ENCODE results near the gene GJA3.
"Not testable (repeated sequence)": the region's sequence is repeated elsewhere in the genome, so short reads cannot be mapped to it uniquely, and the experiment has no call there.

GJA3 gene

GRCh38 chr13:20157151-20157796, 3.6 kb downstream of the GJA3 start:
- H2BK5ac ChIP-seq (ENCODE audit: low read depth, low read length, poor library complexity), result no peak overlapping the region
- H3K4me3 ChIP-seq (ENCODE audit: low read depth, low read length), result no peak overlapping the region
- no peak overlapping the region for H3K4me2 ChIP-seq (ENCODE audit: low read length)
- no peak overlapping the region for H4K12ac ChIP-seq (ENCODE audit: low read depth, low read length)
- no peak overlapping the region for H2BK120ac ChIP-seq (ENCODE audit: insufficient read depth, low read length, poor library complexity)
- H3K79me1 ChIP-seq (ENCODE audit: low read length), result no peaks in the 10 kb centered on the region
- no peak overlapping the region for H4K8ac ChIP-seq (ENCODE audit: low read depth, low read length)
- H3K23ac ChIP-seq (ENCODE audit: low read length), result no peak overlapping the region
- no peak for DNase-seq
- H3K4me1 ChIP-seq (ENCODE audit: control insufficient read depth in 1 of 2, insufficient read depth in 2 of 2, low read length in 2 of 2), result peaks cover 8 to 13% of the 10 kb centered on the region in 2 experiments
- WGBS (ENCODE audit: extremely low coverage, insufficient coverage, insufficient read length), result no CpG with 5 or more reads among the region's 3 CpGs
- H3K4ac ChIP-seq (ENCODE audit: low read depth, low read length), result no peak overlapping the region
- H3K9ac ChIP-seq (ENCODE audit: low read length), result no peak overlapping the region
- no peak overlapping the region for H3K14ac ChIP-seq (ENCODE audit: low read length)
- no peak overlapping the region for H2BK12ac ChIP-seq (ENCODE audit: low read length)
- H4K91ac ChIP-seq (ENCODE audit: low read depth, low read length), result no peak overlapping the region
- H2AFZ ChIP-seq (ENCODE audit: insufficient read depth, low read length, poor library complexity), result no peak overlapping the region
- no peak overlapping the region for H3K18ac ChIP-seq (ENCODE audit: low read length)
- no peak overlapping the region for H2AK5ac ChIP-seq (ENCODE audit: low read length)
- no peaks in the 10 kb centered on the region for H3K9me3 ChIP-seq (ENCODE audit: insufficient read depth, low read depth, low read length)
- no peaks in the 10 kb centered on the region for H3K79me2 ChIP-seq (ENCODE audit: control insufficient read depth, insufficient read depth, low read length, poor library complexity)
- H3K27ac ChIP-seq (ENCODE audit: low read depth, low read length), result no peak overlapping the region
- H3K27me3 ChIP-seq (ENCODE audit: insufficient read depth, low read length), result peaks cover 26% of the 10 kb centered on the region
- no peaks in the 10 kb centered on the region for H3K36me3 ChIP-seq (ENCODE audit: control insufficient read depth in 1 of 2, insufficient read depth in 2 of 2, low read length in 2 of 2)

GRCh38 chr13:20156702-20157101, 4.2 kb downstream of the GJA3 start:
- Histone ChIP-seq H3K14ac (ENCODE audit: low read length) (no peak overlapping the region), H2AFZ (ENCODE audit: insufficient read depth, low read length, poor library complexity) (no peak overlapping the region), H2AK5ac (ENCODE audit: low read length) (no peak overlapping the region), H2BK5ac (ENCODE audit: low read depth, low read length, poor library complexity) (no peak overlapping the region), H3K4ac (ENCODE audit: low read depth, low read length) (no peak overlapping the region), H3K4me2 (ENCODE audit: low read length) (no peak overlapping the region), H3K27ac (ENCODE audit: low read depth, low read length) (no peak overlapping the region), H3K79me1 (ENCODE audit: low read length) (no peaks in the 10 kb centered on the region), H3K9me3 (ENCODE audit: insufficient read depth, low read depth, low read length) (no peaks in the 10 kb centered on the region), H2BK12ac (ENCODE audit: low read length) (no peak overlapping the region), H4K12ac (ENCODE audit: low read depth, low read length) (no peak overlapping the region), H3K27me3 (ENCODE audit: insufficient read depth, low read length) (peaks cover 22% of the 10 kb centered on the region), H3K4me3 (ENCODE audit: low read depth, low read length) (no peak overlapping the region), H3K23ac (ENCODE audit: low read length) (no peak overlapping the region), H3K4me1 (ENCODE audit: control insufficient read depth in 1 of 2, insufficient read depth in 2 of 2, low read length in 2 of 2) (peaks cover 8 to 13% of the 10 kb centered on the region in 2 experiments), H3K9ac (ENCODE audit: low read length) (no peak overlapping the region), H3K36me3 (ENCODE audit: control insufficient read depth in 1 of 2, insufficient read depth in 2 of 2, low read length in 2 of 2) (no peaks in the 10 kb centered on the region), H4K91ac (ENCODE audit: low read depth, low read length) (no peak overlapping the region), H4K8ac (ENCODE audit: low read depth, low read length) (no peak overlapping the region), H2BK120ac (ENCODE audit: insufficient read depth, low read length, poor library complexity) (no peak overlapping the region), H3K79me2 (ENCODE audit: control insufficient read depth, insufficient read depth, low read length, poor library complexity) (no peaks in the 10 kb centered on the region), H3K18ac (ENCODE audit: low read length) (no peak overlapping the region)
- WGBS (ENCODE audit: extremely low coverage, insufficient coverage, insufficient read length), result no CpG with 5 or more reads among the region's 2 CpGs
- DNase-seq, result no peak

- H3K79me2 ChIP-seq (ENCODE audit: control insufficient read depth, insufficient read depth, low read length, poor library complexity); H3K4me1 ChIP-seq (ENCODE audit: control insufficient read depth in 1 of 2, insufficient read depth in 2 of 2, low read length in 2 of 2); H3K4me2 ChIP-seq (ENCODE audit: low read length); H3K27me3 ChIP-seq (ENCODE audit: insufficient read depth, low read length); H3K4ac ChIP-seq (ENCODE audit: low read depth, low read length); H3K79me1 ChIP-seq (ENCODE audit: low read length); H3K27ac ChIP-seq (ENCODE audit: low read depth, low read length); H3K4me3 ChIP-seq (ENCODE audit: low read depth, low read length); DNase-seq; H3K18ac ChIP-seq (ENCODE audit: low read length); H3K14ac ChIP-seq (ENCODE audit: low read length); H4K91ac ChIP-seq (ENCODE audit: low read depth, low read length); H2BK12ac ChIP-seq (ENCODE audit: low read length); H3K36me3 ChIP-seq (ENCODE audit: control insufficient read depth in 1 of 2, insufficient read depth in 2 of 2, low read length in 2 of 2); H3K23ac ChIP-seq (ENCODE audit: low read length); H2AK5ac ChIP-seq (ENCODE audit: low read length); H2BK120ac ChIP-seq (ENCODE audit: insufficient read depth, low read length, poor library complexity); H3K9me3 ChIP-seq (ENCODE audit: insufficient read depth, low read depth, low read length); H2AFZ ChIP-seq (ENCODE audit: insufficient read depth, low read length, poor library complexity); H2BK5ac ChIP-seq (ENCODE audit: low read depth, low read length, poor library complexity); H4K8ac ChIP-seq (ENCODE audit: low read depth, low read length); H4K12ac ChIP-seq (ENCODE audit: low read depth, low read length); H3K9ac ChIP-seq (ENCODE audit: low read length): not testable (repeated sequence)
- WGBS (ENCODE audit: extremely low coverage, insufficient coverage, insufficient read length), result no CpG with 5 or more reads among the region's 2 CpGs
Observed at GRCh38 chr13:20153290-20153689, 7.6 kb downstream of the GJA3 start.

- Histone ChIP-seq H4K91ac (ENCODE audit: low read depth, low read length) (no peak overlapping the region), H2BK5ac (ENCODE audit: low read depth, low read length, poor library complexity) (no peak overlapping the region), H2AFZ (ENCODE audit: insufficient read depth, low read length, poor library complexity) (no peak overlapping the region), H3K23ac (ENCODE audit: low read length) (no peak overlapping the region), H3K4me2 (ENCODE audit: low read length) (no peak overlapping the region), H3K79me1 (ENCODE audit: low read length) (no peaks in the 10 kb centered on the region), H3K14ac (ENCODE audit: low read length) (no peak overlapping the region), H4K12ac (ENCODE audit: low read depth, low read length) (no peak overlapping the region), H3K27ac (ENCODE audit: low read depth, low read length) (no peak overlapping the region), H2BK12ac (ENCODE audit: low read length) (no peak overlapping the region), H3K27me3 (ENCODE audit: insufficient read depth, low read length) (no peaks in the 10 kb centered on the region), H2AK5ac (ENCODE audit: low read length) (no peak overlapping the region), H3K4me1 (ENCODE audit: control insufficient read depth in 1 of 2, insufficient read depth in 2 of 2, low read length in 2 of 2) (no peaks in the 10 kb centered on the region), H3K36me3 (ENCODE audit: control insufficient read depth in 1 of 2, insufficient read depth in 2 of 2, low read length in 2 of 2) (no peaks in the 10 kb centered on the region), H3K4me3 (ENCODE audit: low read depth, low read length) (no peak overlapping the region), H3K9me3 (ENCODE audit: insufficient read depth, low read depth, low read length) (no peaks in the 10 kb centered on the region), H3K4ac (ENCODE audit: low read depth, low read length) (no peak overlapping the region), H3K9ac (ENCODE audit: low read length) (no peak overlapping the region), H3K18ac (ENCODE audit: low read length) (no peak overlapping the region), H2BK120ac (ENCODE audit: insufficient read depth, low read length, poor library complexity) (no peak overlapping the region), H3K79me2 (ENCODE audit: control insufficient read depth, insufficient read depth, low read length, poor library complexity) (no peaks in the 10 kb centered on the region), H4K8ac (ENCODE audit: low read depth, low read length) (no peak overlapping the region)
- DNase-seq, result no peak
- whole genome bisulfite sequencing (ENCODE audit: extremely low coverage, insufficient coverage, insufficient read length), result no CpG with 5 or more reads among the region's 11 CpGs
Observed at GRCh38 chr13:20151612-20152011, 9.2 kb downstream of the GJA3 start.
